Astrocyte (in vitro differentiated cells and primary cell): Measurements from ENCODE around the gene TTC34.

ENCODE experiments used
- CTCF ChIP-seq: IDR thresholded peaks from 2 replicates; pipeline ENCODE4 v1.5.1; 2011; ENCODE audit warnings: low read depth, mild to moderate bottlenecking, inconsistent platforms, low read length, moderate library complexity; ENCODE audit not compliant: insufficient read depth
- EZH2 ChIP-seq: IDR thresholded peaks from 2 replicates; pipeline ENCODE4 v1.6.1; 2012; ENCODE audit warnings: mild to moderate bottlenecking, low read length, inconsistent platforms; ENCODE audit not compliant: insufficient read depth

DNA sequence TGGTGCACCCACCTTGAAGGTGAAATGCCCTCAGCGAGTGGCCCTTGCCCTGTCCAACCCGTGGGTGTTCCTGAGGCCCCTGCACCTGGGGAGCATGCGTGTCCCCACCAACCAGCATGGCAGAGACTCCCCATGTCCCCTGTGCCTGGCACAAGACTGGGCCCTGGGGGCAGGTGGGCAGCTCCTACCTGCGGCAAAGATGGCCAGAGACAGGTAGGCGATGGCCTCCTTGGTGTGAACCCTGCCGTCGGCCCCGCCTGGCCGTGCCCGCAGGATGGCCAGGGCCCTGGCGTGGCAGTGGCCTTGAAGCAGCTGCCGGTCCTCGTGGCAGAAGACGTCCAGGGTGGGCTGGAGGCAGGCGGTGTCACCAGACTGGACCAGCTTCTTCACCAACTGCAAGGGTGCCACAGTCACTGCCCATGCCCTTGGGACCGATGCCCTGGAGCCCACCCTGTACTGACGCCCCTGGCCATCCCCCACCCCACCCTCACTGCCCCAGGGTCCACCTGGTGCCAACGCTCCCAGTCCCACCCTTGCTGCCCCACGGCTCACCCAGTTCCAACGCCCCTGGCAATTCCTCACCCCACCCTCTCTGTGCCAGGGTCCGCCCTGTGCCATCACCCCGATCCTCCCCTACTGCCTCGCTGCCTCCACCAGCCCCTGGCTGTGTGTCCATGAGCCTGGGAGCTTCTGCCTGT lies 15.7 kb downstream of the TTC34 start:
- TF ChIP-seq CTCF (no peak), EZH2 (no peak)
